GM20431 (cell line): ENCODE measurements around the gene EPO.

Experiments used
- in situ Hi-C: fragments of 300-500 bp; cut with MseI, MboI; formaldehyde crosslinking; loops from one replicate; pipeline ENCODE4 v1.15.0; 2020; ENCODE audit warnings: low sequenced_read_pairs; ENCODE audit not compliant: unreplicated experiment

The EPO gene

DNA sequence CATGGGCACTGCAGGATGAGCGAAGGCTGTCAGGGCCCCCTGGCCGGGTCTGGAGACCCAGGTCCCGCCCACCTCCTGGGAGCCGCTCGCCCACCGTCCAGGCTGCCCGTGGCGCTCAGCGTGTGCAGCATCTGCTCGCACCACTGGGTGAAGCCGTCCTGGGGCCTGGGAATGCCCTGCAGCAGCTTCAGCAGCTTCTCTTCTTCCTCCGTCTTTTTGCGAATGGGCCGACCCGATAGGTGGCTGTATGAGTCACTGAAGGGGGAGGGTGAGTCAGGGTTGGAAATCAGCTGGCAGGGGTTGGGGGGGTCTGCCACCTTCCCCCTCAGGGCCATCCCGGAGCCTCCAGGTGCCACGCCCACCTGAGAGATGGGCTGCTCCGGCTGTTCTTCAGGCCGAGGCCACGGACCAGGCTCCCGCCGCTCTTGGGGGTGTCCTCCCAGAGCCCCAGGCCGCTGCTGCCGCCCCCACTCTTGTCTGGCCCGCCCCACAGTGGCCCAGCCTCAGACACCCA lies 38.0 kb upstream of the EPO start:
- in situ Hi-C loops: loop anchor here (25.0 kb wide), 1 partner anchor 195 kb away; the partner anchor contains the start of genes NYAP1 and TSC22D4

DNA sequence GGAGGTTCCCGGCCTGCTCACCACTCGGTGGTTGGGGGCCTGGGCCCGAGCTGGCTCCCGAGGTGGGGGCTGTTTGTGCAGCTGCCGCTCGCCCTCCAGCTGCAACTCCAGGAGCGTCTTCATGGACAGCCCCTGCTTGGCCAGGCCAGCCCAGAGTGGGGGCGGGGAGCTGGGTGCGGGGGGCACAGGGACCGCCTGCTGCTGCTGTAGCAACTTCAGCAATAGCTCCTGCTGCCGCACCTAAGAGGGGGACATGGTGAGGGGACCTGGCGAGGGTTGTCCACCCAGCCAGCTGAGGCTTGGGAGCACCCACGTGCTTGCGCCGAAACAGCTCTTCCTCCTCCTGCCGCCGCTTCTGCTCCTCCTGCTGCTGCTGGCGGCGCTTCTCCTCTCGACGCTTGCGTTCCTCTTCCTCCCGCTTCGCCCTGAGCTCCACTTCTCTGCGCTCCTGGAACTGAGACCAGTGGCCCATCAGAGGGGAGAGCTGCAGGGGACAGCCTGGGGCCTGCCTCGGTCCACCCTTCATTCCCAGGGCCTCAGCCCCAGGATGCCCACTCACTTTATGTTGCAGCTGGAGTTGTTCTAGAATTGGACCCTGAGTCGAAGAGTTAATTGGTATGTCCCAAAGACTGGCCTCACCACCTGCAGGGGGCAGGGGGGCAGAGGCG lies 37.1 kb upstream of the EPO start:
- in situ Hi-C loops: loop anchor here (25.0 kb wide), 1 partner anchor 196 kb away; the partner anchor contains the start of genes NYAP1 and TSC22D4

DNA sequence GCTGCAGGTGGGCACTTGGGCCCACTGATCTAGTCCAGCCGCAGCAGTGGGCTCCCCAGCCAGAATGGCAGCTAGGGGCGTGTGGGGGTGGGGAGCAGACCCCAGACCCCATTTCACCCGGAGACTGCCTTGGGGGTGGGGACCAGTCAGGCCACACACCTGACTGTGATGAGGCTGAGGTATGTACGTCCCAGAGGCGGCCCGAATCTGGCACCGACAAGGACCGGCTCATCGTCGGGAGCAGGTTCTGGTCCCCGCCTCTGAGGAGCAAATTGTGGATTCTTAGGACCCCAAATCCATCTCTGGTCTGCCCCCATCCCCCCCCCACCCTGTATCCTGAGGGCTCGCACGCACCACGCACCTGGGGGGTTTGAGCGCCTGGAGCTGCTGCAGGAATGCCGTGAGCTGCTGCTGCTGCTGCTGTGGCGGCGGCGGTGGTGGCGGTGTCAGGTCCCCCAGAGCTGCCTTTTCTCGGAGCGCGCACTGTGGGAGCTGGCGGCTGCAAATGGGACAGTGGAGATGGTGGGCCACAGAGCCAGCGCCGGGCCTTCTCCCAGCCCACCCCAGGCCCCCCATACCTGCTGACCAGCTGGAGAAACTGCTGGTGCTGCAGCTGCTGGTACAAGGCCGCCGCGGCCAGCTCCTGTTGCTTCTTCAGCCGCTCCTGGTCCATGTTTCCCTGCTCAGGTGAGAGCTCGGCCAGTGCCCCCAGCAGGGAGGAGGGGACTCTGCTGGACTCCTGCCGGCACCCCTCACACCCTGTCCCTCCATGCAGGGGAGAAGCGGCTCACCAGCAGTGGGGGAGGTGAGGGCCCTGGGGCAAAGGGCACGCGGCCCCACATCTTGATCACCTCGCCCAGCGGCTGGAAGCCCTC lies 36.4 kb upstream of the EPO start:
- in situ Hi-C loops: loop anchor here (25.0 kb wide), 1 partner anchor 197 kb away; the partner anchor contains the start of genes NYAP1 and TSC22D4

DNA sequence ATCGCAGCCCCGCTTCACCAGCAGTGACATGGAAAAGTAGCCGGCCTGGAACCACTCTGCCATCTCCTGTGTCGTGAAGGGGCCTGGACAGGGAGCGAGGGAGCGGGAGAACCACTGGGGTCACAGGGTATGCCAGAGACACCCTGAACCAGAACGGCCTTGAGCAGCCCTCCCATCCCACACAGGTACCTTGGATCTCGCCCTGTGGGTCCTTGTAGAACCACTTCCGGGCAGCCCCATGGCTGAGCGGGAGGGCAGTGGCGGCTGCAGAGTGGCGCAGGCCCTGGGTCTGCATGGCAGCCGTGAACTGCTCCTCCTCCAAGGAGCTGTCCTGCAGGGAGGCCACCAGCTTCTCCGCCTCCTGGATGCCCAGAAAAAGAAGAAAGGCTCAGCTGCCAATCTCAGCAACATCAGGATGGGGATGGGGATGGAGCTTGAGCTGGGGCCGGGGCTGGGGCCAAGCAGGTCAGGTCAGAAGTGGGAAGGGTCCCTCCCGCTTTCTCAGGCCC lies 35.7 kb upstream of the EPO start:
- in situ Hi-C loops: loop anchor here (25.0 kb wide), 1 partner anchor 197 kb away; the partner anchor contains the start of genes NYAP1 and TSC22D4

DNA sequence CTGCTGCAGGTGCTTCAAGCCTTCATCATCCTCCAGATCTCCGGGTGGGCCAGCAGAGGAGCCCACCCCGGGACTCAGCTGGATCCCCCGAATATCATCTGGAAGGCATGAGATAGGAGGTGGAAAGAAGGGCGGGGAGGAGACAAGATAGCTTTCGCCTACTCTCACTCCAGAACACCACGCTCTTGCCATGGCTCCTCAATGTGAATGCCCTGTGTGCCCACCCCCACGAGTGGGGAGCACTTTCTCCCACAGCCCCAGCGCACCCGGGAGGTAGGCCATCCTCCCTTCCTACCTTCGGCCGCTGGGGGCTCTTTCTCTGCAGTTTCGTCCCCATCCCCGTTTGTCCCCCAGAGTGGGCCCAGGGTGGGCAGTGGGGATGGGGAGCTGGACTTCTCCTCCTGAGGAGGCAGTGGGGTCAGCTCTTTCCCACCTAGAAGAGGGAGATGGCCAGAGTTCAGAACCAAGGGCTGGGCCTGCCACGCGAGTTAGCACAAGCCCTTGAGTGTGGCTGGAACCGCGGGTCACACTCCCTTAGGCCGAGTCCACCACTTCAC lies 35.1 kb upstream of the EPO start:
- in situ Hi-C loops: loop anchor here (25.0 kb wide), 1 partner anchor 198 kb away; the partner anchor contains the start of genes NYAP1 and TSC22D4

DNA sequence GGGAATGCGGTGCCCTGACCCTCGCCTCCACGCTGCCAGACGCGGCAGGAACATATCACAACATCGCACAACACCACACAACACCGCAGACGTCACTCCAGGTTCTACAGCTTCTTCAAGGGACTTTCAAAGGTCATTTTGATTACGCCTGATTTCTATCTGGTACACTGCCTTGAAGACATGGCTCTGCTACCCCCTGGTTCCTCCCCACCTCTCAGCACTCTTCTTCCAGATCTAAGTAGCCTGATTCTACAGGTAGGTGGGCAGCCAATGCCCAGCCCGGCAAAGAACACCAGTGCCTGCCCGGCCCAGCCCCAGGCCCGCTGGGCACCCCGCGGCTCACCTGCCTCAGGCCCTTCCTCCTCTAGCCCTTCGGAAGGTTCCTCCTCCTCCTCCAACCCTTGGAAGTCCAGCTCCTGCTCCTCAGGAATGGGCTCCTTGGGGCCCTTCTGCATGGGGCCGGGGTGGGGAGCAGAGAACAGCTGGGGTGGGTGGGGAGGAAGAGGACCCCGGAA lies 34.6 kb upstream of the EPO start:
- in situ Hi-C loops: loop anchor here (25.0 kb wide), 1 partner anchor 198 kb away; the partner anchor contains the start of genes NYAP1 and TSC22D4

DNA sequence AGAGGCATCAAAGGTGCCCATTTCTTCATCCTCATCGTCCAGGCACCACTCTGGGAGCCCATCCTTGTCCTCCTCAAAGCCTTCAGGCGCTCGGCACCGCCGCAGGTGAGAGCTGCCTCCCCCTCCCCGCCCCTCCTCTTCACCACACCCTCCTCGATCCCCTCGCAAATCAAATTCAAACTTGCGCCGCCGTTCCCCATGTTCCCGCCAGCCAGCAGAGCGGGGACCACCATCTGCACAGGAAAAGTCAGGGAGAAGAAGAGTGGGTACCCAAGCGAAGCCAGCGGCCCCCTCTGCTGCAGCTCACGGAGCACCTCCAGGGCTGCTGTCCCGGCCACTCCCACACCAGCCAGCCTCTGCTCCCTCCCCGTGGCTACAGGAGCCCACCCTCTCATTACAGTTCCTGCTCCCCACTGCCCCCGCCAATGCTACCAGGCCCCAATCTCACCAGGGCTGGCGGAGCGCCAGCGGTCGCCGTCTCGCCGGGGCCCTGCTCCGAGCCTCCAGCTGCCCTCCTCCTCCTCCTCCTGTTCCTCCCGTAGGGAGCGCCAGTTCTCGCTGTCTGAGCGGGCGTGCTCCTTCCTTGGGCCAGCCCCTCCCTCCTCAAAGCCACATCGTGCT lies 34.0 kb upstream of the EPO start:
- in situ Hi-C loops: loop anchor here (25.0 kb wide), 1 partner anchor 199 kb away; the partner anchor contains the start of genes NYAP1 and TSC22D4

DNA sequence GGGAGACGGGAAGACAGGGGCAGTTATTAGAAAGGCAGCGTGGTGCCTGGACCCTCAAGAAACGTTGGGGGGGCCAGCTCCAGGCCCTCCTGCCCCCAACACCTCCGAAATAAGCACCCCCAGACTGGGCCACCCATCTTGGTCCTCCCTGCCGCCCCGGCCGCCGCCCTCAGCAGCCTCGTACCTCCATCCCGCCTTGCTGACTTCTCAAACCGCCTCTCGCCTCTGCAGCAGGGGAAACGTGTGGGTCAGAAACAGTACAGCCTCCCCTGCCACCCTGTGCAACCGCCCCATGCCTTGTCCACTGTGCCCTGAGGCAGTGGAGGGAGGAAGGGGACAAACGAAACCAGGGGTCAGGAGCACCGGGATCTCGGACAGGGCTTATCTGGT lies 33.5 kb upstream of the EPO start:
- in situ Hi-C loops: loop anchor here (25.0 kb wide), 1 partner anchor 200 kb away; the partner anchor contains the start of genes NYAP1 and TSC22D4

DNA sequence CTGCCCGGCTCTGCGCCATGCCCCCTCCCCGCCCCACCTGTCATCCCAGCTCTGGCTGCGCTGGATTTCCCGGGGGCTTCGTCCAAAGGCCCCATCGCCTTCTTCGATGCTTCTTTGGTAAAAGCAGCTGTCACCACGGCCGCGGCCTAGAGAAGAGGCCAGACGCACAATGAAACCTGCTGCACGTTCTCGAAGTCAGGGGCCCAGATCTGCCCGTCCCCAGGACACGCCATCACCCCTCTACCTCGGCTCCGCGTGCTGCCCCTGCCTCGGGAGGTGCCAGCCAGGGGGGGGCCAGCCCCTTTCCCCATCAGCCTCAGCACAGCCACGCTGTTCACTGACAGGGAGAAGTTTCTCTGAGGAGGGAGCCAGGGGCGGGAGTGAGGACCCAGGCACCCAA lies 33.0 kb upstream of the EPO start:
- in situ Hi-C loops: loop anchor here (25.0 kb wide), 1 partner anchor 200 kb away; the partner anchor contains the start of genes NYAP1 and TSC22D4

DNA sequence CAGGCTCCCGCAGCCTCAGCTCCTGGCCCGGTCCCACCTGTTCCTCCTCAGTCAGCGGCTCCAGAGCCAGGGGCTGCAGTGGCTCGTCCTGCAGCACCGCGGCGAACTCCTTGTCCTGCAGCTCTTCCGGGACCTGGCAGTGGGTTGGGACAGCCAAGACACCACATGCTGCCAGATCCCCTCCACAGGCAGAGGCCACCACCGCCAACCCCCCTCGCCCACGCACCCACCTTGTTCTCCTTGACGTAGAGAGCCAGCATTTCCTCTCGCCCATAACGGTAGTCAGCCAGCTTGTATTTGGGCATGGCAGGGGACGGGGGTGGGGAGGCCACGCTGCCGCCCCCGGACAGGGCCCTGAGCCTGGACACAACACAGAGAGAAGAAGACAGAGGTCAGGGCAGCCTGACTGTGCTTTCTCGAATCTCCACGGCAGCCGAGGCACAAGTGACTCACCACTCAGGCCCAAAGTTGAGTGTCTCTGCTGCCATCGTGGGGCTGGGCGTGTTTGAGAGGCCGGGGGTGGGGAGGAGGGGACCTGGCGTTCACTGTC lies 32.4 kb upstream of the EPO start:
- in situ Hi-C loops: loop anchor here (25.0 kb wide), 1 partner anchor 201 kb away; the partner anchor contains the start of genes NYAP1 and TSC22D4

DNA sequence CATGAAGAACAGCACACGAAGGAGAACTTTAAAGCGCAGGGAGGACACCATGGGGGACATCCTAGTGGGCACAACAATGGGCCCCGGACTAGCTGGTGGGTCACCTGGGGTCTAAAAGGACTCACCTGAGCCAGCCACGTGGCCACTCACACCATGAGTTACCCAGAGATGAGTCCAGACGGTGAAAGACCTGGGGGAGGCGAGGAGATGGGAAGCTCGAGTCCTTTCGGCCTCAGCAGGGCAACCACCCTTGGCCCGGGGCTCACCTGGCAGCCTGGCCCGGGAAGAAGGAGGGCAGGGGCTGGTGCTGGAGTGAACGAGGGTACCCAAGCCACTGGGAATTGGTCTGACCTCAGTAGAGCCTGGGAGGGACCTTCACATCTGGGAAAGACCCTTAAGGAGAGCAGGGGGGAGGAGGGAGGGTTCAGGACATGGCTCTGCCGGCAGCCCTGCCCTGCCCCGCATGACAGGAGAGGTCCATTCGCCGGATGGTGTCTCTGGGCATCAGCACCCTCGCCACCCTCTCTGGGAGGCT lies 31.9 kb upstream of the EPO start:
- in situ Hi-C loops: loop anchor here (25.0 kb wide), 1 partner anchor 201 kb away; the partner anchor contains the start of genes NYAP1 and TSC22D4

DNA sequence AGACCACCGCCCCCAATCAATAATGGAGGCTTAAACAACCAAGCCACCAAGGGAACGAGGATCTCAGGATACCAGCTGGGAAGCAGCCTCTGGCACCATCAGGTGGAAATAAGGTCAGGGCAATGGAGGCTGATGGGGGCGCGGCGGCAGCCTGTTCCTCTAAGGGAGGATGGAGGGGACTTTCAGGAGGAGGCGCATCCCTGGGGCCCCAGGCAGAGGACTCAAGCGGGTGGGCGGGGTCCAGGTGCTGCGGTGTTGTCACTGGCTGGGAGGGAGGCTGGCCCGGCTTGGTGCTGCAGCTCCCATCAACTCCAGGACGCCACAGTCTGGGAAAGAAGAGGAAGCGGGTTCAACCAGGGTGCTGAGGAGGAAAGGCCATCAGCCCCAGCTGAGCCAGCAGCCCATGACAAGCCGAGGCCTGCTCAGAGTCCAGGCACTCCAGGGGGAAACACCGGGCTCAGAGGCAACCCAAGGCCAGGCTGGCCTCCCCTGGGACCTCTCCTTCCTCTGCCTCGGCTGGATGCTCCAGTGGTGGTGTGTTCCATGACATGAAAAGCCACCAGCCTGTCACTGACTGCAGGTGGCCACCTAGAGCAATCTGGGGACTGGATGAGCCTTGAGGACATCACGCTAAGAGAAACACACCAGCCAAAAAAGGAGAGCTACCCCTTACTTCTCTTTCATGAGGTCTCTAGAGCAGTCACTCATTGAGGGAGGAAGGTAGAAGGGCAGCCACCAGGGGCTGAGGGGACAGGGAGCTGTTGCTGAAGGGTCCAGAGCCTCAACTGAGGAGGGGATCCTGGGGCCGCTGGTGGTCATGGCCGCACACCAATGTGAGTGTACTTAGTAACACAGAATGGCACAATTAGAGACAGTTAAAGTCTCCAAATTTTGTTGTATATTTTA lies 30.8 kb upstream of the EPO start:
- in situ Hi-C loops: loop anchor here (25.0 kb wide), 1 partner anchor 202 kb away; the partner anchor contains the start of genes NYAP1 and TSC22D4

DNA sequence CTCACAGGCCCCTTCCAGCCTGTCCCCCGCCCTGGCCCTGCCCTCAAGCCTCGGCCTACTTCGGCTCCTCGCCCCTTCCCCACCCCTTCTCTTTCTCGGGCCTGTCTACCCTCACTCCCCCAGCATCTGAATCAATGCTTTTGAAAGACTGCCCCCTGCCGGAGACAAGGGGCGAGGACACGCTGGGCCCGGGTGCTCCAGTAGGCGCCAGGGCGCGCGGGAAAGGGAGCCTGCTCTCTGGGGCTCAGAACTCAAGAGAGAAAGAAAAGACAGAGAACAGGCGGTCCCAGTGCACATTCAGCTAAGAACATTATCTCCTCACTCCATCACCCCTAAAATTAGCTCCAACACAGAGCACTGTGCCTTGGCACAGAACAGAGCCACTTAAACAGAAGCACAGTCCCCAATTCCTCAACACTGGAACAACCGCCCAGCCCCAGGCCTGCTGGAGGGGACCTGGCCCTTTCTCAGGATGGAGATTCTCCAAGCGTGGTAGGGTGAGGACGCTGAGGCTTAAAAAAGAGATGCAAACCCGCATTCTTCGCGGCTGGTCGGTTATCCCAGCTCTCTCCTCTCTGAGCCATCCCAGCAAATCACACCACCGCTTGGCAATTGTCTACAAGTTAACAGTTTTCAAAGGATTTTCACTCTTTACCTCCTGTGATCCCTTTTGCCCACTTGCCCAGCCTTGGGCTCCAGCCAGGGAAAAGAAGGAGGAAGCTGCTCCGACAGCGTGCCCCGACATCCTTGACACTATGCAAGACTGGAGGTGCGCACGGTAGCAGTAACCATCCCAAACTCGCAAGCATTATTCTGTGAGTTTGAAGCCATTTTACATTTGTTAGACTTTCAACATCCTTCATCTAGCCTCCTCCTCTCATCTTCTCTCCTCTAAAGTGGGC lies 28.3 kb upstream of the EPO start:
- in situ Hi-C loops: loop anchor here (25.0 kb wide), 1 partner anchor 205 kb away; the partner anchor contains the start of genes NYAP1 and TSC22D4

DNA sequence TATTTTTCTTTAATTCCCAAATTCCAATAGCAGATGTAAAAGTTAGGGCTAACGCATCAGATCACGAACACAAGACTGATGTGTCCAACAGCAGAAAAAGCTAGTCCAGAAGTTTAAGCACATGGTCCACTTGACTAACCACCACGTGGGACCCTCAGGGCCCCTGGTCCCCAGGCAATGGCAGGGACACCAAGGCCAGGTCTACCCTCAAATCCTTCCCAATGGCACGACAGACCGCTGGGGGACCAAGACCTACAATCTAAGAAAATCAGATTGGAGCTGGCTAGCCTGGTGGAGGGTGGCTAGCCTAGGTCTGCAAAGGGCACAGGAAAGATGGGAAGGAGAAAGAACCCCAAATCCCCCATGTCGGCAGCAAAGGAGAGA lies 27.7 kb upstream of the EPO start:
- in situ Hi-C loops: loop anchor here (25.0 kb wide), 1 partner anchor 205 kb away; the partner anchor contains the start of genes NYAP1 and TSC22D4

DNA sequence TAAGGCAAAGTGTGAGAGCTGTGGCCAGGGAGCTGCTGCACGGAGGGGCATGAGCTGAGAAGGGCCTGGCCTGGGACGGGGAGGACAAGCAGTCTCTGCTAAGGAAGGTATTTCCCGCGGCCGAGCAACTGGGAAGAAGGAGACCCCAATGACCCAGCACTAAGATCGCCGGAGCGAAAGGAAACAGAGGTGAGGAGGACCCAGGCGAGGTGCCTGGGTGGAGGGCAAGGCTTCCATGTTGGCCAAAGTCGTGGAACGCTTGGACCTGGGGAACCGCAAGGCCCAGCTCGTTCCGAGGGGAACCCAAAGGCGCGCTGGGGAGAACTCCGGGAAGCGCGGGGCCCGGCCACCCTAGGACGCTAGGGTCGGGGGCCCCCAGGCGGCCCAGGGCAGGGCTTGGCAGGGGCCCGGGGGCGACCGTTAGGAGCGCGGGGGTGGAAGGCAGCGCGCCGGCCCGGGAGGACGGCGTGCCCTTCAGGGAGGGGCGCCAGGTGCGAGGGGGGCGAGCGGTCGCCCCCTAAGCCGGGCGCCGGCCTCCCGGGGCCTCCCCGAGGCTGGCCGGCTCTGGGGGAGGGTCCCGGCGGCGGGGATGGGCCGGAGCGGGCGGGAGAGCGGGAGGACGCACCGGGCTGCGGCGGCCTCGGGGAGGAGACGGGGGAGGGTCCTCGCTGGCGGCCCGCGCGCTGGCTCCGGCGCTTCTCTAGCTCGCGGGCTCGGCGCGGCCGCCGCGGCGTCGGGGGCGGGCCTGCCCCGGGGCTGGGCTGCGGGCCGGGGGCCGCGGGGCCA lies 26.8 kb upstream of the EPO start:
- in situ Hi-C loops: loop anchor here (25.0 kb wide), 1 partner anchor 206 kb away; the partner anchor contains the start of genes NYAP1 and TSC22D4
